Measurements from ENCODE around the gene ZNF607.
"Not testable (repeated sequence)": the region's sequence is repeated elsewhere in the genome, so short reads cannot be mapped to it uniquely, and the experiment has no call there.

Gene ZNF607

DNA sequence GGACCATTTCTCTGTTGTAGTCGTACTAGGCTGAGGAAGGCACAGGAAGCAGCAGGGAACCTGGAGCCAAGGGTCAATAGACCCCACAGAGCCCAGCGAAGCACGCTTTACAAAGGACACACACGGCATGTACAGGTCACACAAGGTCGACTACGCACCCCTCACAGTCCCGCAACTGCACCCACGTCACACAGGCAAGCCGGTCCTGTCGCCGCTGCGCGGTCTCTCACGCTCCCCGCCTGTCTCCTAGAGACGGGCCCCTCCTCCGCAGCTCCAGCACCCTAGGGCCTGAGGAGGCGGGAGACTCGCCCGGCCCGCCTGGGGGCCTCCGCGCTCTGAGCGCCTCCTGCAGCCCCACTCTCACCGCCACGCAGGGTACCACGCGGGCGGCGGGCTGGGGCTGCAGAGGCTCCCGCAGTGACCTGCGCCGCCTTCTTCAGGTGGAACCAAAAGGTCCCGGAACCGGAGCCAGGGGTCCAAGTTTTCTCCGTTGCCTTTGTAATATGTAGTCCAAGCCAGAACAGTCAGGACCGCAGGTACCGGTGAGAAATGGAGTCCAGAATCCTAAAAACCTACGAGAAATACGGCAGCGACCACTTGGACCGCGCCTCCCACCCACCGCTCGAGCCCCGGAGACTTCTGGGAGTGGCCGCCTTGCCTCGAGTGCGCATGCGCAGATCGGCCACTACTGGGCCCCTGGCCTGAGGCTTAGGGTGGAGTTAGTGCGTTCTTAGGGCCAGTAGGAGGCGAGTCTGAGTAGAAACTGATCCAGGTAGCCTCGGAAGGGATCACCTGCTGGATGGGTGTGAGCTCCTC is at the start of gene ZNF607:
ZNF607 (minus strand) TSS at position 651 of the 816 bp plus-strand sequence. CDS start 8,143 bp downstream, outside the sequence.
- DNase-seq: peak; percentile 85 to 92 (median 87)

DNA sequence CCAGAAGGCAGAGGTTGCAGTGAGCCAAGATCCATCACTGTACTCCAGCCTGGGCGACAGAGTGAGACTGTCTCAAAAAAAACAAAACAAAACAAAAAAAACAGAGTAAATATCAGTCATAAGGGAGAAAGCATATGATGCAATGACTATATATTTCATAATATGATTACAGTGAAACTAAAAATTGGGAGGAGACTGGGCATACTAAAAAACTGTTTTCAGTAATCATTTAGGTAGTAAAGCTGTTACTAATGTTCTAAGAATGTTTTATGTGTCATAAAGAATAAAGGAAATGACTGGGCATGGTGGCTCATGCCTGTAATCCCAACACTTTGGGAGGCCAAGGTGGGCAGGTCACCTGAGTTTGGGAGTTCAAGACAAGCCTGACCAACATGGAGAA is 43.9 kb upstream of the ZNF607 start:
- no peak for DNase-seq

DNA sequence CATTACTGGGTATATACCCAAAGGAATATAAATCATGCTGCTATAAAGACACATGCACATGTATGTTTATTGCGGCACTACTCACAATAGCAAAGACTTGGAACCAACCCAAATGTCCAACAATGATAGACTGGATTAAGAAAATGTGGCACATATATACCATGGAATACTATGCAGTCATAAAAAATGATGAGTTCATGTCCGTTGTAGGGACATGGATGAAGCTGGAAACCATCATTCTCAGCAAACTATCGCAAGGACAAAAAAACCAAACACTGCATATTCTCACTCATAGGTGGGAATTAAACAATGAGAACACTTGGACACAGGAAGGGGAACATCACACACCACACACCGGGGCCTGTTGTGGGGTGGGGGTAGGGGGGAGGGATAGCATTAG is 38.1 kb upstream of the ZNF607 start:
- DNase-seq: not testable (repeated sequence)

DNA sequence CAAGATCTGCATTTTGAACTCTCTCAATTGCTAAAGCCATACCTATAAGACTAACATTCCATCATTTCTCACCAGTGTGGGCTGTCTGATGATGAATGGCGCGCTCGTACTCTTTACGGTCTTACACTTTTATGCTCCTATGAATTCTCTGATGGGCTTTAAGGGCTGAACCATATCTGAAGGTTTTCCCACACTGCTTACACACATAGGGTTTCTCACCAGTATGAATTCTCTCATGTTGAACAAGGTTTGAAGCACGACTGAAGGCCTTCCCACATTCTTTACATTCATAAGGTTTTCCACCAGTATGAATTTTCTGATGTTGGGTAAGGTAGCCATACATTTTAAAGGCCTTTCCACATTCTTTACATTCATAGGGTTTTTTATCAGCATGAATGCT is 18.8 kb upstream of the ZNF607 start:
- no peak for DNase-seq

DNA sequence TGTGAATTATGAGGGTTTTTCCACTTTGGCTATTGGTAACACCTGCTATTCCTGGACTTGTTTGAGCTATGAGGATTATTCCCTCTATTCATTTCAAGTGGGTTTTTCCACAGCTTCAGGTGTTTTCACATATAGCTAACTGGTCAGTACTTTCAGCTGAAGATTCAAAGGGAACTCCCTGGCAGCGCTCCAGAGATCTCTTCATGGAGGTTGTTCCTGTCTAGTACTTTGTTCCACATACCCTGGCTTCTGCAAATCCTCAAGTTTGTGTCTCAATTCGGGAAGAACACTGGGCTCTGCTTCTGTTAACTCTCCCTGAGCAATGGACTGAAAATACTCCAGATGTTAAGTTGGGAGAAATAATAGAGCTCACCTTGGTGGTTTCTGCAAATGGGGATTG is 5.6 kb upstream of the ZNF607 start:
- DNase-seq: no peak

DNA sequence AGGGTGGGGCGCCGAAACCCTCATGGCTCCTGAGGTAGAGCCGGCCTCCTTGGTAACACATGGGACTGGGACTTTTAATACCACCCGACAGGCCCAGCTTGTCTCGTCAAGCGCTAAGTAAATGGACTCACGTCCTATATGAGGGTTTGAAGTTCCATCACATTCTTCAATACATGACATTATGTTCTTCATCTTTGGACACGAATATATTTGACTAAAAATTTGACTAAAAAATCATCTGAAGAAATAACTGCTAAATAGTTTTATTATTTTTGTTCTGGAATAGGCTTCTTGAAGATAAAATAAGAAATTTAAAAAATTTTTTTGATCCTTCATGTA is 335 bp upstream of the ZNF607 start:
- no peak for DNase-seq

DNA sequence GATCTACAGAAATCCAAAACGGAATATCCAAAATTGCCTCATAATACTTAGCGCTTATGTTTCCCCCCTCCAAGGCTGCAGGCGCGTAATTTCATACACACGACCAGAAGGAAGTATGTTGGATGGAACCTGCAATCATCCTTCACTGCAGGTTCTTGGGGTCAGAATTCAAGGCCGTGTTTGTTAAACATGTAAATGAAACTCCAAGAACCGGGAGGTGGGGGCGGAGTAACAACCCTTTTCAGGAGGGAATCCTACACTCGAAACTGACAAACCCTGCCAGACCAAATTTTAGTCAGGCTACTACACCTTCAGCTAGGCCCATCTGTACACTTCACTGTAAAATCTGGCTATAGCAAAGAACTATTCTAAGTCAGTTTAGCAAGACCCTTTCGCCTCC is 1.3 kb downstream of the ZNF607 start:
- no peak for DNase-seq

DNA sequence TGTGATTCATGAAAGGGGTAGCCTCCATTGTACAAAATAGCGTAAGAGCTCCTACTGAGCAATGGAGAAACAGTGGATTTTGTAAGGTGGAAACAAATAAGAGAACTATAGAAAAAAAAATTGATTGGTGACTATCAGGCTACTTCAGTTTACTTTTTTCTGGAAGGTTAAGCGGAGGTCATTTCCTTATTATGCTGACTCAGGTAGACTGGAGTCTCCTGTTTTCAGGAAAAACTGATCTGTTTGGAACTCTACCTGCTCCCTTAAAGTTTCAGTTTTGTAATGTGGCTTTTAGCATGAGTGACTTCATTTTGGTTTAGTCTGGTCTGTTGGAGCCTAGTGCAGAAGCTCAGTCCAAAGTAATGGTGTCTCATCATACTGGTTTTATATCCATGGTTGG is 3.4 kb downstream of the ZNF607 start:
- DNase-seq: no peak

DNA sequence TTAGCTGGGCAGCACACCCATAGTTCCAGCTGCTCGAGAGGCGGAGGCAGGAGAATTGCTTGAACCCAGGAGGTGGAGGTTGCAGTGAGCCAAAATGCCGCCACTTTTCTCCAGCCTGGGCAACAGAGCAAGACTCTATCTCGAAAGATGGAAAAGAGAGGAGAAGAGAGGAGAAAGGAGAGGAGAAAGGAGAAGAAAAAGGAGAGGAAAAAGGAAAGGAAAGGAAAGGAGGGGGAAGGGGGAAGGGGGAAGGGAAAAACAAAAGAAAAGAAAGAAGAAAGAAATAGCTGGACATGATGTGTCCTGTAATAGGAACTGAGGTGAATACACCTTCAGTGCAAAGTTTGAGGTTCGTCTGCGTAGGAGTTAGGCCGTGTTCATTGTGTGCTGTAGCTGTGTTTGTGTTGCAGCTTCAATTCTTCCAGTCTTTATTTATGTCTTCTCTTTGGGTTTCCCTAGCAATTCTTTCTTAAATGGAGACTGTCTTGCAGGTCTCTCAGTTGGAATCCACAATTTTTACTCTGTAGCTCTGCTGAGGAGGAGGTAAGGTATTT is 13.4 kb downstream of the ZNF607 start:
- no peak for DNase-seq

DNA sequence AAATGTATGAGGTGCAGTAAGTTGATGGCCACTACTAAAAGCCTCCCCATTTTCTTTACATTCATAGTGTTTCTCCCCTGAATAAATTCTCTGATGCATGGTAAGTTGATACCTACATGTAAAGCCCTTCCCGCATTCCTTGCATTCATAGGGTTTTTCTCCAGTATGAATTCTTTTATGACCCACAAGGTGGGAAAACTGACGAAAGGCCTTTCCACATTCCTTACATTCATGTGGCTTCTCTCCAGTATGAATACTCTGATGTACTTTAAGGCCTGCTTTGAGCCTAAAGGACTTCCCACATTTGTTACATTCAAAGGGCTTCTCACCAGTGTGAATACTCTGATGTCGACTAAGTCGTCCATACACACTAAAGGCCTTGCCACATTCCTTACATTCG is 20.5 kb downstream of the ZNF607 start:
- DNase-seq: no peak

DNA sequence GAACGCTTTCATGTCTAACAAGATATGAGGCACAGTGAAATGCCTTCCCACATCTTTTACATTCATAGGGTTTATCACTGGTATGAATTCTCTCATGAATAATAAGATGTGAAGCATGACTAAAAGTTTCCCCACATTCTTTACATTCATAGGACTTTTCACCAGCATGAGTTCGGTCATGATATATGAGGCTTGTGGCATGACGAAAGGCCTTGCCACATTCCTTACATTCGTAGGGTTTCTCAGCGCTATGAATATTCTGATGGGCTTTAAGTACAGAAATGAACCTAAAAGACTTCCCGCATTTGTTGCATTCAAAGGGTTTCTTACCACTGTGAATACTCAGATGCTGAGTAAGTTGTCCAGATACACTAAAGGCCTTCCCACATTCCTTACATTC is 21.3 kb downstream of the ZNF607 start:
- no peak for DNase-seq

DNA sequence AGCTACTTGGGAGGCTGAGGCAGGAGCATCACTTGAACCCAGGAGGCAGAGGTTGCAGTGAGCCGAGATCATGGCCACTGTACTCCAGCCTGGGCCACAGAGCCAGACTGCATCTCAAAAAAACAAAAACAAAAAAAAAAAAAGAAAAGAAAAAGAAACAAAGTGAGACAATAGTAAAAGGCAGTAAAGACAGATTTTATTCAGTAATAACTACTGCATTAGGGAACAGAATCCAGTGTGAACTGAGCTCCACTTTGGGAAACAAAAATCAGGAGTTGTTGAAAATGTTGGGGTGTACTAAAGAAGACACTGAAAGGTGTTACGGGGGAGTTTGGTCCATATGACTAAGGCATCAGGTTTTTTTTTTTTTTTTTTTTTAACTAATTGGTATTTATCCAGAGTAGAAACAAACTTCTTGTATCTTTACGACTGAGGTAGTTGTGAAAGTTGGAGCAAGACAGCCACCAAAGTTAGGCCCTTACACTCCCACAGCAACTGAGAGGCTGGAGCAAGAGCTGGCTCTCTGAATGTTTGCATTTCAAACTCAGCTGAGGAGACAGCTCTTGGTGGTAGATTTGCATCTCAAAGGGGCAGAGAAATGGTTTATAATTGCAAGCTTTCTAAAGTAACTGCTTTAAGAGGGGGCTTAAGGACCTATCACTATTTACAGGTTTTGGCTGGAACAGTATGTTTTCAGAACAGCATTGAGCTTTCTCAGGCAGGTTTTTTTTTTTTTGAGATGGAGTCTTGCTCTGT is 24.2 kb downstream of the ZNF607 start:
- DNase-seq: no peak

DNA sequence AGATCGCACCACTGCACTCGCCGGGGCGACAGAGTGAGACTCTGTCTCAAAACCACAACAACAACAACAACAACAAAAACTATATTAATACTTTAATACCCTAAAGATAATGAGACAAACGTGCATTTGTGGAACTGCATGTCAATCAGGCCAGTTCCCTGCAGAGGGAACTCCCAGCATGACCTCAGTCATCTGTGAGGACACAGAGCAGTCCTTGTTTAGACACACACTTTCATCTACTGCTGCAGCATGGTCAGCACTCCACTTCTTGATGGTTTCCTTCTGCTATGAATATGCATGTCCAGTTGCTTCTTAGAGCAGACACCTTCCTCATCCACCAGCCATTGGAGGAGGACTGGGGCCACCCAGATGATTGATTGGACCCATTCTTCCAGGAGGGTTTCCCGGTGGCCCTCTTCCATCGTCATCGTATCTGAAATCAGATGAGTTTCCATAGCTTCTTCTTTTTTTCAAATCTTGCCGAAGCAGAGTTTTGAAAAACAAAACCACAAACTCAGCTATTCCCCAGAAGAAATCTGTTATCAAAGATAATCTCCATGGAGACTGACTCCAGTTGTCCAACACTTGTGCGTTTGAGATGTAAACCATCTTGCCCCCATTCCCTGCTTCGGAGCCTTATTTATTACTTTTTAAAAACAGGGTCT is 26.5 kb downstream of the ZNF607 start:
- no peak for DNase-seq

DNA sequence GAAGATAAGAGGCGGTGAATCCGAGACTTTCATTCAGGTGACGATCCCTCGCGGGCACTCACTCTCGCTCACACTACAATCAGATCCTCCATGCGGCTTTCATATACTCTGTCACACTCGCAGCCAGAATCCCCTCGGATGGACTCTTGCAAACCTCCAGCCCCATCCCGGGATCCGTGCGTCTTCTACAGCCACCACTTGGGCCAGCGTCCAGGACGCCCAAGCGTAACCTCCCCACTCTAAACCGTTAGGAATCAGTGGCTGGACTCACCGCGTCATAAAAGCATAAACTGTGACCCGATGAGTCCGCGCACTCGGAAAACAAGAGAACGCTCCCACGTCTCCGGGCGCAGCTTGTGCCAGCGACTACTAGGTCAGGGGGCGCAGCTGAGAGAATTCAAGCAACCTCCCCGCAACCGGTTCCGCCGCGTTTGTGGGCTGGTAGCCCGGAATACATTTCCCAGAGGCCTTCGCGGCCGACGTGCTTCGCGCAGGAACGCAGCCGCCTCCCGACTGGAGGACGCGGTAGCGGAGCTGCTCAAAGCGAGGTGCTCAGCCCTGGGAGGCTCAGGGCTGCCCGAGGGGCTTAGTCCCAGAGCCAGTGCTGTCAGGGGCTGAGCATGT is 27.6 kb downstream of the ZNF607 start:
- DNase-seq: peak; percentile 55 to 83 (median 73)

DNA sequence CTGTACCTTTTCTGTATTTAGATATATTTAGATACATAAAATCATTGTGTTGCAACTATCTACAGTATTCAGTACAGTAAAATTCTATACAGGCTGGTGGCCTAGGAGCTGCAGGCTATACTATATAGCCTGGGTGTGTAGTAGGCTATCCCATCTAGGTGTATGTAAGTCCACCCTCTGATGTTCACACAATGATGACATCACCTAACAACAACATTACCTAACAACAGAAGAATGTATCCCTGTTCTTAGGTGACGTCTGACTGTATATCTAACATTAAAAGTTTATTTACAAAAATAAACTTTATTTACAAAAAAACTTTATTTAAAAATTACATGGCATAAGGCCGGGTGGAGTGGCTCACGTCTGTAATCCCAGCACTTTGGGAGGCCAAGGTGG is 36.0 kb downstream of the ZNF607 start:
- no peak for DNase-seq

DNA sequence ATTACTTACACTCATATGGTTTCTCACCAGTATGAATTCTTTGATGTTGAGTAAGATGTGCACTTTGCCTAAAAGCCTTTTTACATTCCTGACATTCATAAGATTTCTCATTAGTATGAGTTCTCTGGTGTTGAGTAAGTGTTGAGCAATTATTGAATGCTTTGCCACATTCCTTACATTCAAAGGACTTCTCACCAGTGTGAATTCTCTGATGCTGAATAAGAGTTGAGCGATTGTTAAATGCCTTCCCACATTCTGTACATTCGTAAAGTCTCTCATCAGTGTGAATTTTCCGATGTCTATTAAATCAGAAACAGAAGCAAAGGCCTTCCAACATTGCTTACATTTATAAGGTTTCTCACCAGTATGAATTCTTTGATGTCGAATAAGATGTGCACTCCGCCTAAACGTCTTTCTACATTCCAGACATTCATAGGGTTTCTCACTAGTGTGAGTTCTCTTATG is 50.1 kb downstream of the ZNF607 start:
- no peak for DNase-seq

DNA sequence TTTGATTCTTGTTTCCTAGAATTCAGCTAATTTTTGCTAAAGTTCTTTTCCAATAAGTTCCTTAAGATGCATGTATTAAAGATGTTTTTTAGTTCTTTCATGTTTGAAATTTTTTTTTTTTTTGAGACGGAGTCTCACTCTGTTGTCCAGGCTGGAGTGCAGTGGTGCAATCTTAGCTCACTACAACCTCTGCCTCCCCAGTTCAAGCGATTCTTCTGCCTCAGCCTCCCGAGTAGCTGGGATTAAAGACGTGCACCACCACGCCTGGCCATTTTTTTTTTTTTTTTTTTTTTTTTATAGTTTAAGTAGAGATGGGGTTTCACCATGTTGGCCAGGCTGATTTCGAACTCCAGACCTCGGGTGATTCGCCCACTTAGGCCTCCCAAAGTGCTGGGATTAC is 62.4 kb downstream of the ZNF607 start:
- DNase-seq: not testable (repeated sequence)

DNA sequence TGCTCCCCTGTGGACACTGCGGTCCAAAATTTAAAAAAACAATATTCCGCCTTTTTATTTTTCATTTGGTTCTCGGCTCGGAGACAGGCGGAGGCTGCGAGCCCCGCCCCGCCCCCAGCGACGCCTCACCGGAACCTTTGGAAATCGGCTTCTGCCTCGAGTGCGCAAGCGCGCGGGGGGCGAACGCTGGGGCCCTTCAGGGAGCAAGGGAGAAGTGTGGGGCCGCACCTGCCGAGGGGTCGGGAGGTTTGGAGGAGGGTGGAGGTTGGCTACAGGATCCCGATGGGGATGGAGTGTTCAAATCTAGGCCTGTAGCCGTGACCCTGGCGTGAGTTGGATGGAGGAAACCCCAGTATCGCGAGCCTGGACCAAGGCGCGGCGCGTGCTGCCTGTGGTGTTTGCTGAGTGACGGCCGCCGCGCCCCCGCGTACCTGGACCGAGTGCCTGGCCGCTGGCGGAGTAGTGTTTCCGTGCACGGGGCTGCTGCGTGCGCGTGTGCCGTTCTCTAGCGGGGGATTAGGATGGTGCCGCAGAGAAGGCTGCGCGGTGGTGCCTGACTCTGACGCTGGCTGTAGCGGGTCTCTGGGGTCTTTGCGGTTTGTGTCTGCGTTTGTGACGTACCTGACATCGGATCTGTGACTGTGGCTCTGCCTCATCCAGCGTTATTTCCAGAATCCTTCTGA is 63.7 kb downstream of the ZNF607 start:
- DNase-seq: peak; percentile 82 to 94 (median 87)

DNA sequence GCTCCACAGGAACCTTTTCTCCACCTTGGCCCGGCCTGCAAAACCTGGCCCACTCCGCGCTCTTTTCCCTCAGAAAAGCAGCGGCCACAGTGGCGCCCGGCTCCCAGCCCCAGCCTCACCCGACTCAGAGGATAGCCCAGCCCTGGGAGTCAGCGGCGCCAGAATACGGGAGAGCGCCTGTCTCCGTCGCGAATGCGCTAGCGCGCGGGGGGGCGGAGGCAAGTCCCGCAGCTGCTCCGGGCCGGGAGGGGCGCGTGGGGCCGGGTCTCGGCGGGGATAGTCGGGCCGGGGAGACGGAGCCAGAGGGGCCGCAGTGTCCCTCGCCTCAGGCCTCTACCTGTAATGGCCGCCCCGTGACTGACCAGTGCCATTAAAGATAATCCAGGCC is 64.3 kb downstream of the ZNF607 start, which contains the start of gene ZFP30:
ZFP30 (minus strand) TSS at position 165 of the 388 bp plus-strand sequence. CDS start 7,643 bp downstream, outside the sequence.
- DNase-seq: peak; percentile 69 to 95 (median 89)

DNA sequence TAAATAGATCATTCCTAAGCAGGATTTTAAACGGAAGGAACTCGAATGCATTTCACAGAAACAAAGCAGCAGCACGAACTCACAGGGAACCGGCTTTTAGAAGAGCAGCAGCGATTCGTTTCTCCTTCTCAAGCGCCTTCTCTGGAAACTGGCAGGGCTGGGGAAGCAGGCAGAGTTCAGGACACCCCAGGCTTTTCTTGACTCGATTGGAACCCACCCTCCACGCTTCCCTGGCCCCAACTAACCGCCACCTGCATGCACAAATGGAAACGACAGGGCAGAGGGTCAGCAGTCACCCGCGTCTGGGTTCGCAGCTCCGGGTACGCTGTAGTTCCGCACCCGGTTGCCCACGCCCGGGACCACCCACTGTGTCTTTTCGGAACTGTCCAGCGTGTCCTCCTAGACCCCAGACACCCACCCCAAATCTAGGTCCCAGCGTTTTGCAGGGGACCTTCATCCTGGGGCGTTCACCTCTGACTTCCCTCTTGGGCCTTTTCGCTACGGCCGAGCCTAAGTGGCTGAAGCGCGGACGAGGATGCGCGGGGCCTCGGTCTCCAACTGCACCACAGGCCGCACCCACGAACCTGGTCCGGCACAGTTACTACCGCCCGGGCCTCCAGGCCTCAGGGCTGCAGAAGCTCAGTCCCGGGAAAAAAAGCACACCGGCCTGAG is 64.8 kb downstream of the ZNF607 start:
- peak; percentile 32 to 62 (median 38) for DNase-seq

DNA sequence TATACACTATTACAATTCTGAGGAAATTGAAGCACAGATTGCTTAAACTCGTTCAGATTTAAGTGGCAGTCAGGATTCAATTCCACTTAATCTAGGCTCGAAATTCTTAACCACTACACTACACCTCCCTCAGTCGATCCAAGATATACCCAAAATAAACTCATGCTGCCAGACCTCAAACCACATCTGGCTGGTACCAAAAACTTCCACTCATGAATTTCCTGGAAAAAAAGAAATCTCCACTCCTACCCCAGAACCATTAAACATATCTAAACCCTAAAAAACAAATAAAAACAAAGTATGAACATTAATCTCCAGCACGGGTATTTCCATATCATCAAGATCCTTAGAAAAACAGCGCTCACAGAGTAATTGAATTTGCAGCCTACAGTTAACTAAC is 65.4 kb downstream of the ZNF607 start:
- no peak for DNase-seq

Measured in suppressor macrophage treated with lipopolysaccharide for 1 hour (primary cell).